BE2C (cell line): ENCODE data around the gene CTXN3.

Source experiments
- DNase-seq: peaks from one replicate; pipeline ENCODE4 v3.0.0-alpha.2; 2020
- H3K27me3 ChIP-seq: fragments of 250-450 bp; sonication (Bioruptor Pico); 2 replicates; pipeline ENCODE4 v1.5.1; 2020; ENCODE audit warnings: mild to moderate bottlenecking
- H3K36me3 ChIP-seq: fragments of 250-450 bp; sonication (Bioruptor Pico); 2 replicates; pipeline ENCODE4 v1.5.1; 2020; ENCODE audit warnings: mild to moderate bottlenecking
- H3K4me1 ChIP-seq: fragments of 250-450 bp; sonication (Bioruptor Pico); 2 replicates; pipeline ENCODE4 v1.5.1; 2020
- H3K4me3 ChIP-seq: 2 replicates; pipeline ENCODE4 v1.5.1; 2011; ENCODE audit warnings: low read depth, low read length
- H3K9me3 ChIP-seq: fragments of 250-450 bp; sonication (Bioruptor Pico); 2 replicates; pipeline ENCODE4 v1.5.1; 2020
- CTCF ChIP-seq: IDR thresholded peaks from 2 replicates; pipeline ENCODE4 v1.5.1; 2012; ENCODE audit warnings: mild to moderate bottlenecking, low read depth, low read length

CTXN3 gene

DNA sequence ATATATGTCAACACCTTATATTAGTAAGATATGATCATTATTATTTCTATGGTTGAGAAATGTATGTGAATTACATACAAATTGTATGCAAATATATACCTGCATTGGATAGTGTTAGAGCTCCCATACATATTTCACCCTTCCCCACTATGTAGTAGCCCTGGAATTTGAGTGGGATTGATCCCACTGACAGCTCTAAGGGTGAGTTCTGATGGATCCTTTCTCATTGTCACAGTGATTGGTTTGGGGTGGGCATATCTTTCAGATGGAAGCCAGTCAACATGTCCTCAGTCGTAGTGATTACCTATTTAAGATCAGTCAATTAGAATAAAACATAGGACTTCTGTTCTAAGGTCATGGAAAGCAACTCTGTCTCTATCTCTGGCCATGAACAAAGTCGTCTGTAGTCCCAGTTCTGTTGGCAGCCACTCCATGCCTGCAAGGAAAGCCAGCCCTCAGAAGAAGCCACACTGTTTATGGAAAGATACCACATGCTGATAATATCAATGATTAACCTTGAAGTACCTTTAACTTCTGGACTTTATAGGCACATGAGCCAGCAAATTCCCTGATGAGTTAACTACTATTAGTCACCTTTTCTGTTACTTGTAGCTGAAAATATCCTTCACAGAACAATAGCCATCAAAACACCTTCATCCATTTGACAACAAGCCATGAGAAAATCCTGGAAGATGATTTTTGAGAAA is 49.2 kb downstream of the CTXN3 start:
- Histone ChIP-seq H3K27me3 (peaks cover 2% of the 10 kb centered on the region; the same call in 1 of the 2 replicates), H3K4me1 (no peaks in the 10 kb centered on the region), H3K36me3 (no peaks in the 10 kb centered on the region), H3K4me3 (no peak overlapping the region), H3K9me3 (no peaks in the 10 kb centered on the region)
- TF ChIP-seq CTCF, result no peak
- DNase-seq, result no peak

DNA sequence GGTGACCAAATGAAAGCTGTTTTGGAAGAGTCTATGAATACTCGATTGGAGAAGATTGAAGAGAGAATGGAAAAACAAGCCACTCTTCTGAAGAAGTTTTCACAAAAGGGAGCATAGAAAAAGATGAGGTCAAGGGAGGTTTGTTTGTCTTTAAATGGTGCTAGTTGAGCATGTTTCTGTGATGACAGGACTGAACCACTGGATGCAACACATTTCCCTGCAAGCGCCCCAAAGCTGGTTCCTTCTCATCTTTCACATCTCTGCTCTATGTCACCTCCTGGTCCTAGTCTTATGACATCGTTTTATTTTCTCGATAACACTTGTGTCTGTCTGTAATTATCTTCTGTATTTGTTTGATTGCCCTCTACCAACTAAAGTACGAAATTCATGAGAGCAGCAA is 50.5 kb downstream of the CTXN3 start:
- peaks cover 2% of the 10 kb centered on the region; the same call in 1 of the 2 replicates for H3K27me3 ChIP-seq
- TF ChIP-seq CTCF, result no peak
- H3K4me1 ChIP-seq, result no peaks in the 10 kb centered on the region
- no peak for DNase-seq
- no peaks in the 10 kb centered on the region for H3K36me3 ChIP-seq
- H3K9me3 ChIP-seq, result no peaks in the 10 kb centered on the region
- H3K4me3 ChIP-seq, result no peak overlapping the region

GRCh38 chr5:127700237-127700766 is 51.4 kb downstream of the CTXN3 start:
- Histone ChIP-seq H3K36me3 (no peaks in the 10 kb centered on the region), H3K4me3 (no peak overlapping the region), H3K27me3 (peaks cover 2% of the 10 kb centered on the region; the same call in 1 of the 2 replicates), H3K9me3 (no peaks in the 10 kb centered on the region), H3K4me1 (no peaks in the 10 kb centered on the region)
- no peak for DNase-seq
- TF ChIP-seq CTCF, result no peak

DNA sequence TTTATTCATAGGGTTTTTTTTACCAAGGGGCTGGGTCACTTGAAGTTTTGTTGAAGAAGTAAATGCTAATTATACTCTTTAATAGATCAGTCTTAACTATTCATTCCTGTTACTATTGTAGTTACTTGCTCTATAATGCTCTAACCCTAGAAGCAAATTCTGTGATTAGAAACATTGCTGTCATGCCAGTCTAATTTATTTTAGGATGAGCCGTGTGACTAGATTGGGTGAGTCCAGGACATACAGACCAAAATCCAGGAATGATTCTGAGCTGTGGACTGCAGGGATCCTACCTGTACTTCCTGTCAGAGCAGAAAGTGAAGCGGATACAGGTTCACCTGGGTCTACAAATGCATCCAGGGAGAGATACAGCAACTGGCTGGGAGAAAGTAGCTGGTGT is 53.6 kb downstream of the CTXN3 start:
- no peak for DNase-seq
- no peaks in the 10 kb centered on the region for H3K27me3 ChIP-seq
- no peaks in the 10 kb centered on the region for H3K36me3 ChIP-seq
- H3K9me3 ChIP-seq, result no peaks in the 10 kb centered on the region
- no peaks in the 10 kb centered on the region for H3K4me1 ChIP-seq
- H3K4me3 ChIP-seq, result no peak overlapping the region
- no peak for TF ChIP-seq CTCF

GRCh38 chr5:127702926-127703561 is 54.2 kb downstream of the CTXN3 start, which contains the start of gene CCDC192:
Gene CCDC192, plus strand, starts transcription at chr5:127703391. Its CDS starts 55 bp downstream, at chr5:127703446.
- no peaks in the 10 kb centered on the region for H3K27me3 ChIP-seq
- no peak for TF ChIP-seq CTCF
- no peak for DNase-seq
- H3K4me1 ChIP-seq, result no peaks in the 10 kb centered on the region
- H3K4me3 ChIP-seq, result no peak within 1 kb of the TSS
- H3K36me3 ChIP-seq, result no peaks in the 10 kb centered on the region
- no peaks in the 10 kb centered on the region for H3K9me3 ChIP-seq
